ENCODE data around the gene DSCAM. TPM values are rescaled to one million over a fixed set of nuclear protein-coding genes. Genes with fewer than 3 reads are reported as not detected.

Gene DSCAM
- total and polyA plus RNA-seq, 12 donors, result under 0.01 to 0.11 (median 0.07) TPM; not detected in 5

DNA sequence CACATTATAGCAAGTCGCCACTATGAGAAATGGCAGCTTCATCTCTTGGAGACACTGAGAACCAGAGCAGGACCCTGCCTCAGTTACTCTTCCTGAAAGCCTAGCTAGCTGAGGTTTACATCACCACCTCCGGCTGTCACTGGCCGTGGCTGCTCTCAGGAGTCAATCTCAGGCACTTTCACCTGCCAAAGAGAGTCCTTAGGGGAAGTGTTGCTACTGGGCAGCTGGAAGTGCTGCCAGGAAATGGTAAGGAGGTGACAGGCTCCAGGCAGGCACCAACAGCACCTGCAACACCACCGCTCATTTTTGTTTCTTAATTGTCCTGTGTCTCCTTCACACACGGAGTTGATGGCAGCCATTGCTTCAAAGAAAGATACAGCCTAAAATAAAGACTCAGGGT, 92.5 kb downstream of the DSCAM start:
- no peaks in the 10 kb centered on the region for H3K9me3 ChIP-seq (replicated peaks in 1 of 3)
- intact Hi-C loops (cut with DNase I), result no loop called here
- no peak for DNase-seq
- no peak overlapping the region for H3K27ac ChIP-seq
- TF ChIP-seq POLR2A (IDR thresholded peaks at IDR 0.05), result no peak
- TF ChIP-seq, protein P1, sequence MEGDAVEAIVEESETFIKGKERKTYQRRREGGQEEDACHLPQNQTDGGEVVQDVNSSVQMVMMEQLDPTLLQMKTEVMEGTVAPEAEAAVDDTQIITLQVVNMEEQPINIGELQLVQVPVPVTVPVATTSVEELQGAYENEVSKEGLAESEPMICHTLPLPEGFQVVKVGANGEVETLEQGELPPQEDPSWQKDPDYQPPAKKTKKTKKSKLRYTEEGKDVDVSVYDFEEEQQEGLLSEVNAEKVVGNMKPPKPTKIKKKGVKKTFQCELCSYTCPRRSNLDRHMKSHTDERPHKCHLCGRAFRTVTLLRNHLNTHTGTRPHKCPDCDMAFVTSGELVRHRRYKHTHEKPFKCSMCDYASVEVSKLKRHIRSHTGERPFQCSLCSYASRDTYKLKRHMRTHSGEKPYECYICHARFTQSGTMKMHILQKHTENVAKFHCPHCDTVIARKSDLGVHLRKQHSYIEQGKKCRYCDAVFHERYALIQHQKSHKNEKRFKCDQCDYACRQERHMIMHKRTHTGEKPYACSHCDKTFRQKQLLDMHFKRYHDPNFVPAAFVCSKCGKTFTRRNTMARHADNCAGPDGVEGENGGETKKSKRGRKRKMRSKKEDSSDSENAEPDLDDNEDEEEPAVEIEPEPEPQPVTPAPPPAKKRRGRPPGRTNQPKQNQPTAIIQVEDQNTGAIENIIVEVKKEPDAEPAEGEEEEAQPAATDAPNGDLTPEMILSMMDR (IDR thresholded peaks at IDR 0.05), result no peak
- no peaks in the 10 kb centered on the region for H3K27me3 ChIP-seq
- no peaks in the 10 kb centered on the region for H3K36me3 ChIP-seq (replicated peaks in 1 of 2)
- 56 to 70% (median 64%) methylated on average over 4 to 5 of the region's 5 CpGs for WGBS, 4 donors
- no peak overlapping the region for H3K4me3 ChIP-seq
- no peaks in the 10 kb centered on the region for H3K4me1 ChIP-seq (replicated peaks in 1 of 2)

DNA sequence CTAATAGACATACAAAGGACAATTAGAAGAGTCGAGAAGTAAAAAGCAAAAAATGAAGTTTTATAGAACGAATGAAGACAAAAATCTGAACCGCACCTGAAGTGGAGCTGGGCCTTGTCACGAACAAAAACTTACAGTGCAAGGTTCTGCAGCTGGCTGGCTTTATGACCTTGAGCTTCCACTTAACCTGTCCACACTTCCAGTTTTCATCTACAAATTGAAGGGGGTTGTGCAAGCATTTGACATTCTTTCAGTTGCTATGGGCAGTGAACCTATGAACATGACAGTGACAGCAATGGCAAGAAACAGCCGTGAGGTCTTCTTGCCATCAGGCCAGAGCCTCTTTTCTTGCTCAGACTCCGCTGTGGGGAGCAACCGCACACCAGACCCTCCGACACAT, 93.2 kb downstream of the DSCAM start:
- intact Hi-C loops (cut with DNase I), result no loop called here
- no peak overlapping the region for H3K4me3 ChIP-seq
- TF ChIP-seq, protein P1 (IDR thresholded peaks at IDR 0.05), result no peak
- no peak for TF ChIP-seq POLR2A (IDR thresholded peaks at IDR 0.05)
- DNase-seq, result no peak
- no peaks in the 10 kb centered on the region for H3K9me3 ChIP-seq (replicated peaks in 1 of 3)
- H3K27ac ChIP-seq, result no peak overlapping the region
- no peaks in the 10 kb centered on the region for H3K27me3 ChIP-seq
- H3K36me3 ChIP-seq (replicated peaks in 1 of 2), result no peaks in the 10 kb centered on the region
- WGBS, 4 donors, result 81 to 88% (median 84%) methylated on average over 8 of the region's 8 CpGs
- H3K4me1 ChIP-seq (replicated peaks in 1 of 2), result no peaks in the 10 kb centered on the region

DNA sequence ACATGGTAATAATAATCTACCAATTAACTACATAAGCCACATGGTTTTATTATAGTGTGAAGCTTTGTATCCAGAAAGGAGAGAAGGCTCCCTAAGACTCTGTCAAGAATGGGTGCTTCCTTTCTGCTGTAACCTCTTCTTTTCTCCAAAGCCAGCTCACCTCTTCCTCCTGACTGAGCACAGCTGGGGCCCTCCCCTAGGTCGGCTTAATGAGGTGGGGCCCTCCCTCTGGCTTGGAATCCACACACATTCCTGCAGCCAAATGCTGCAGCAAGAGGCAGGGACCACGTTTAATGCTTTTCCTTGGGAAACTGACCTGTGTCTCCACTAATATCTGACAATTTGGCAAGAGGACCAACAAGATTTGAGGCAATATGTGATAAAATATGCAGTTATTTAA, 94.8 kb downstream of the DSCAM start:
- DNase-seq, result no peak
- intact Hi-C loops (cut with DNase I), result no loop called here
- 13 to 26% (median 23%) methylated on average over 2 of the region's 2 CpGs for WGBS, 4 donors
- no peaks in the 10 kb centered on the region for H3K9me3 ChIP-seq (replicated peaks in 1 of 3)
- H3K36me3 ChIP-seq (replicated peaks in 1 of 2), result no peaks in the 10 kb centered on the region
- H3K4me1 ChIP-seq (replicated peaks in 1 of 2), result no peaks in the 10 kb centered on the region
- H3K27ac ChIP-seq, result no peak overlapping the region
- no peak overlapping the region for H3K4me3 ChIP-seq
- no peak for TF ChIP-seq POLR2A (IDR thresholded peaks at IDR 0.05)
- TF ChIP-seq, protein P1 (IDR thresholded peaks at IDR 0.05), result no peak
- no peaks in the 10 kb centered on the region for H3K27me3 ChIP-seq

DNA sequence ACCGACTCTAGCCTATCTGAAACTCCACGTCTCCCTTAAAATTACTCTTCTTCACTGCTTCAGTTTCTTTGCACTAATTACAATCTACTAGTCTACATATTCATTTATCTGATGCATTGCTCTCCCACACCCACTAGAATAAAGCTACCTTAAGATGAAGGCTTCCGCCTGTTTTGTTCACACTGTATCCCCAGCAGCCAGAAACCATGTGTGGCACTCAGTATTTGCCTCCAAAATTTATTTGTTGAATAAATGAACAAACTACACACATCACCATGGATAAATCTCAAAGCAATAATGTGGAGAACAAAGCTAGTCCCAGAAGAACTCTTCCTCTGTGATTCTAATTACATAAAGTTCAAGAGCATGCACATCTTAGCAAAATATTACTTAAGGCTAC, 95.7 kb downstream of the DSCAM start:
- H3K27ac ChIP-seq, result no peak overlapping the region
- intact Hi-C loops (cut with DNase I), result no loop called here
- no peaks in the 10 kb centered on the region for H3K4me1 ChIP-seq (replicated peaks in 1 of 2)
- H3K36me3 ChIP-seq (replicated peaks in 1 of 2), result no peaks in the 10 kb centered on the region
- DNase-seq, result no peak
- no peaks in the 10 kb centered on the region for H3K9me3 ChIP-seq (replicated peaks in 1 of 3)
- no peak overlapping the region for H3K4me3 ChIP-seq
- no peak for TF ChIP-seq POLR2A (IDR thresholded peaks at IDR 0.05)
- H3K27me3 ChIP-seq, result no peaks in the 10 kb centered on the region
- 86 to 91% (median 88%) methylated on average over 3 of the region's 3 CpGs for WGBS, 4 donors

DNA sequence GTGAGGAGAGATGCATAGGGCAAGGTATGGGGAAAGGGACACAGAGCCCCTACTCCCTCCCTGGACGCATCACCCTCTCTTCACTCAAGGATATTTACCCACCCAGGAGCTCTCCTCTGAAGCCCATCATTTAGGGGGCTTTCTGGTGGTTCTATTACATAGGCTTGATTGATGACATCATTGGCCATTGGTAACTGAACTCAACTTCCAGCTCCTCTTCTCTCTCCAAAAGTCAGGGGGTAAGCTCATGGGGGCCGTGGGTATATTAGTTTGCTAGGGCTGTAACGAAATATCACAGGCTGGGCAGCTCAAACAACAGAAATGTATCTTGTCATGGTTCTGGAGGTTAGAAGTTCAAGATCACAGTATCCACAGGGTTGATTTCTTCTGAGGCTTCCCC, 110.8 kb downstream of the DSCAM start:
- intact Hi-C loops (cut with DNase I), result no loop called here
- H3K36me3 ChIP-seq (replicated peaks in 1 of 2), result no peaks in the 10 kb centered on the region
- 51 to 65% (median 60%) methylated on average over 3 of the region's 3 CpGs for WGBS, 4 donors
- H3K9me3 ChIP-seq (replicated peaks in 1 of 3), result no peaks in the 10 kb centered on the region
- no peak overlapping the region for H3K4me3 ChIP-seq
- DNase-seq, result no peak
- H3K27me3 ChIP-seq, result no peaks in the 10 kb centered on the region
- TF ChIP-seq, protein P1 (IDR thresholded peaks at IDR 0.05), result no peak
- TF ChIP-seq POLR2A (IDR thresholded peaks at IDR 0.05), result no peak
- H3K27ac ChIP-seq, result no peak overlapping the region
- no peaks in the 10 kb centered on the region for H3K4me1 ChIP-seq (replicated peaks in 1 of 2)
